Eye (tissue), 1 donor: ENCODE measurements around the gene RGS9.
"Not testable (repeated sequence)": the region's sequence is repeated elsewhere in the genome, so short reads cannot be mapped to it uniquely, and the experiment has no call there.

Experiments used
- DNase-seq: peaks from one replicate; pipeline ENCODE4 v3.0.0-alpha.2; 2015

RGS9 gene

GRCh38 chr17:65185062-65185461, 47.9 kb downstream of the RGS9 start:
- DNase-seq: peak; percentile 24

- DNase-seq: peak; percentile 56
These were observed 48.7 kb downstream of the RGS9 start for GRCh38 chr17:65185668-65186382.

- no peak for DNase-seq
These were observed 53.4 kb downstream of the RGS9 start for GRCh38 chr17:65190467-65191097.

- no peak for DNase-seq
These were observed 54.9 kb downstream of the RGS9 start for GRCh38 chr17:65191811-65192740.

GRCh38 chr17:65193305-65193704, 56.1 kb downstream of the RGS9 start:
- DNase-seq: no peak

- DNase-seq: no peak
These were observed 56.6 kb downstream of the RGS9 start for GRCh38 chr17:65193716-65194293.

GRCh38 chr17:65194670-65195334, 57.6 kb downstream of the RGS9 start:
- no peak for DNase-seq

GRCh38 chr17:65195716-65196115, 58.5 kb downstream of the RGS9 start:
- no peak for DNase-seq

- DNase-seq: no peak
These were observed 59.4 kb downstream of the RGS9 start for GRCh38 chr17:65196617-65197016.

GRCh38 chr17:65197201-65197600, 60.0 kb downstream of the RGS9 start:
- no peak for DNase-seq

- DNase-seq: peak; percentile 87
These were observed 61.6 kb downstream of the RGS9 start for GRCh38 chr17:65198653-65199382.

- no peak for DNase-seq
These were observed 64.2 kb downstream of the RGS9 start for GRCh38 chr17:65201331-65201730.

- no peak for DNase-seq
These were observed 65.8 kb downstream of the RGS9 start for GRCh38 chr17:65202844-65203571.

GRCh38 chr17:65204001-65204400, 66.8 kb downstream of the RGS9 start:
- DNase-seq: no peak

GRCh38 chr17:65205655-65206054, 68.5 kb downstream of the RGS9 start:
- no peak for DNase-seq

GRCh38 chr17:65207448-65207847, 70.3 kb downstream of the RGS9 start:
- DNase-seq: not testable (repeated sequence)

- no peak for DNase-seq
These were observed 71.5 kb downstream of the RGS9 start for GRCh38 chr17:65208717-65209116.

- no peak for DNase-seq
These were observed 81.1 kb downstream of the RGS9 start for GRCh38 chr17:65218261-65218660.

GRCh38 chr17:65219124-65219523, 82.0 kb downstream of the RGS9 start:
- no peak for DNase-seq

- no peak for DNase-seq
These were observed 82.5 kb downstream of the RGS9 start for GRCh38 chr17:65219707-65220106.

- DNase-seq: no peak
These were observed 83.6 kb downstream of the RGS9 start for GRCh38 chr17:65220732-65221131.
